IPS-18c (cell line): ENCODE data around the gene MFSD11.
"Not testable (repeated sequence)": the region's sequence is repeated elsewhere in the genome, so short reads cannot be mapped to it uniquely, and the experiment has no call there.

Source experiments
- H3K4me3 ChIP-seq: 2 replicates; pipeline ENCODE4 v1.7.0; 2013; ENCODE audit warnings: low read depth, mild to moderate bottlenecking, low read length, moderate library complexity; ENCODE audit not compliant: insufficient read depth
- H3K9me3 ChIP-seq: one replicate; pipeline ENCODE4 v1.6.1; 2013; ENCODE audit warnings: mild to moderate bottlenecking, low read length, moderate library complexity; ENCODE audit not compliant: control insufficient read depth, insufficient read depth

MFSD11 gene

GRCh38 chr17:76808326-76808725 lies 70.4 kb downstream of the MFSD11 start:
- H3K9me3 ChIP-seq = peaks cover 3% of the 10 kb centered on the region
- H3K4me3 ChIP-seq = no peak overlapping the region

- no peak overlapping the region for H3K4me3 ChIP-seq
- H3K9me3 ChIP-seq = peaks cover 3% of the 10 kb centered on the region
Observed at GRCh38 chr17:76810956-76811355, 73.0 kb downstream of the MFSD11 start.

GRCh38 chr17:76811834-76812233 lies 73.9 kb downstream of the MFSD11 start:
- H3K9me3 ChIP-seq = peaks cover 3% of the 10 kb centered on the region
- no peak overlapping the region for H3K4me3 ChIP-seq

DNA sequence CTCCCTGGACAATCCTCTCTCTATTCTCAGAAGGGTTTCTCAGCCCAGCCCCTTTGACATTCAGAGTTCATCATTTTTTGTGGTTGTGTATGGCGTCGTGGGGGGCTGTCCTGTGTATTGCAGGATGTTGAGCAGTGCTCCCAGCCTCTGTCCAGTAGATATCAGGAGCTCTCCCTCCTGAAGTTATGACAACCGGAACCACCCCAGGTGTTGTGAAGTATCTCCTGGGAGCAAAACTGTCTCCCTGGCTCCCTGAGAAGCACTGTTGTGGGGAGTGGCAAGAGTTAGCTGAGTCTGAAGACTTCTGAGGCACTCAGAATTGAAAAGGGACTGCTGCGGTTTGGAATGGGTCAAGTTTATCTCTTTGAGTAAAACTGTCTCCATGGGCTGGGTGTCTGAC lies 74.3 kb downstream of the MFSD11 start:
- H3K4me3 ChIP-seq = no peak overlapping the region

GRCh38 chr17:76812968-76813367 lies 75.0 kb downstream of the MFSD11 start:
- no peak overlapping the region for H3K4me3 ChIP-seq
- no peaks in the 10 kb centered on the region for H3K9me3 ChIP-seq

More for the DNA sequence above, 74.3 kb downstream of the MFSD11 start:
- peaks cover 2% of the 10 kb centered on the region for H3K9me3 ChIP-seq

GRCh38 chr17:76815907-76816589 lies 78.1 kb downstream of the MFSD11 start:
- not testable (repeated sequence) for H3K9me3 ChIP-seq, H3K4me3 ChIP-seq

DNA sequence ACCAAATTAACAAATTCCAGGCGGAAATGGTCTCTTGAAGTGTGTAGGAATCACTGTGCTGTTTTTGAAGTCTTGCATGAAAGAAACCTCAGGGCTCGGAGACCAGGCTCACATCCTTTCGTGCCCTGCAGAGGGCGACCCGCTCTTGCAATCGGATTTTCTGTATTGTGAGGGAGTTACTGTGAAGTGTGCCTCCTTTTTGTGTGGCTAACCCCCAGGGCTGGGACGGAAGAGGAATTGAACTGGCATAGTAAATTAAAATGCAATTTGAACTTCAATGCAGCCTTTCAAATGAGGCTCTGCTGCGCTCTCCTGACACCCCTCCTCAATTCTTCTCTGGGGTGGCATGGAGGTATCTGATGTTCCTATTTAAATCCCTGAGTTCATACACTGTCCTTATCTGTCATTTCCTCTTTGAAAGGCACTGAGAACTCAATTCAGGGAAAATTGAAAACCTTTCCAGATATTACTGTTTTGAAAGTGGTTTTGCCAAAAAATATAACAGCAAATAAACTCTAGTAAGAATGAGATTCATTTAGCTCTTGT lies 78.7 kb downstream of the MFSD11 start:
- no peak overlapping the region for H3K4me3 ChIP-seq

GRCh38 chr17:76820039-76820438 lies 82.1 kb downstream of the MFSD11 start:
- Histone ChIP-seq H3K4me3 (no peak overlapping the region), H3K9me3 (no peaks in the 10 kb centered on the region)

More for the DNA sequence above, 78.7 kb downstream of the MFSD11 start:
- no peaks in the 10 kb centered on the region for H3K9me3 ChIP-seq

- Histone ChIP-seq H3K4me3 (no peak overlapping the region), H3K9me3 (no peaks in the 10 kb centered on the region)
Observed at GRCh38 chr17:76820561-76820960, 82.6 kb downstream of the MFSD11 start.

GRCh38 chr17:76822184-76822778 lies 84.4 kb downstream of the MFSD11 start:
- Histone ChIP-seq H3K4me3 (no peak overlapping the region), H3K9me3 (no peaks in the 10 kb centered on the region)

DNA sequence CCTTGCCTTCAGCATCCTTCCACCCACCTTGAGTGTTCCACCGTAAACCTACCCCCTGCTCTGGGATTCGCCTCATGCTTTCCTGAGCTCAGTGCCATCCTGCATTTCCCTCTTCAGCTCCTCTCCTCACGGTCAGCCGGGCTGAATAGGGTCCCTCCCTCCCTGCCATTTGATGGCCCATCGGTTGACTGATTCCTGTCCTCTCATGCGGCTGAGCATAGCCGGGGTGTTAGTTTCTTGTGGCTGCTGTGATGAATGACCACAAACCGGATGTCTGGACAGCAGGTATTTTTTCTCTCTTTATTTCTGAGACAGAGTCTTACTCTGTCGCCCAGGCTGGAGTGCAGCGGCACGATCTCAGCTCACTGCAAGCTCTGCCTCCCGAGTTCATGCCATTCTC lies 86.2 kb downstream of the MFSD11 start:
- no peaks in the 10 kb centered on the region for H3K9me3 ChIP-seq
- H3K4me3 ChIP-seq = no peak overlapping the region

DNA sequence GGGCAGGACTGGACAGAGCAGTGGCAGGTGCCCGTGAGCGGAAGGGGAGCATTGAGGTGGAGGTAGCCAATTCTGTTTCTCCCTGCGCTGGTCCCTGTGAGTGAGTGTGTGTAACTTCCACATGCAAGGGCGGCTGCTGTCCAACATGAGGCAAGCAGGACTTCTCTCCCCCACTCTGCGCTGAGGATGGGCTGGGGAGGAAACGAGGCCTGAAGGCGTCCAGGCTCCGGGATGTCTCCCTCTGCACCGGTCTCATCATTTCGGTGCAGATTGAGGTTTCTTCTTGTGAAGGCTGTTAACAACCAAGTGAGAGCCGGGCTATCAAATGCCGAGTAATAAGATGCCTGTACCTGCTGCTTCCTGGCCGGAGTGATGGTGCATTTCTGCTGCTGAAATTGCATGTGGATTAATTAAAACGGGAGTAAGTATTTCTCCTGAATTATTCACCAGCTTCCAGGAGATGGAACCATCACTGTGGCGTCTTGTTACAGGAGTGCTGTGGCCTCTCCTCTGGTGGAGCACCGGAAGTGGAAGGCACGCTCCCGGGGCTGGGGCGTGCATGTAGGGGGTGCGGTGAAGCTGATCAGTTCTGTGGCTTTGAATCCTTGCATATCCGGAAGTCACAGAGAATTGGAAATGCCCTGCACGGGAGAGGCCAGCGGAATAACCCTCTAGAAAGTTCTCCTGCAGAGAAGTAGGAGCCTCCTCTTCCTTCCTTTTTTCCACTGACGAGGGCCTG lies 88.6 kb downstream of the MFSD11 start:
- H3K9me3 ChIP-seq = no peaks in the 10 kb centered on the region
- H3K4me3 ChIP-seq = no peak overlapping the region

DNA sequence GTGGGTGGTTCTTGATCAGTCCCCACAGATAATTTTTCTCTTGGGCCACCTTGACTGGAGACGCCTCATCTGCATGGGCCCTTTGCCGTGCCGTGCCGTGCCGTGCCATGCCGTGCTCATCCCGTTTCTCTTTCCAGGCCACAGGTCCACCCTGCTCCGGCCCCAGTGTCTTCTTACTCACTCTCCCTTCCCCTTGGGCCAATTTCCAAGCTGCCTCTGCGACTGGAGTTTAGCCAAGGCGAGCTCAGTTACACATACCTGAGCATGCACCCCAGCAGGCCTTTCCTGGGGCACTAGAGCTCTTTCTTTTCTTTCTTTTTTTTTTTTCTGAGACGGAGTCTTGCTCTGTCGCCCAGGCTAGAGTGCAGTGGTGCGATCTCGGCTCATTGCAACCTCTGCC lies 89.8 kb downstream of the MFSD11 start:
- no peak overlapping the region for H3K4me3 ChIP-seq
- H3K9me3 ChIP-seq = no peaks in the 10 kb centered on the region
